H1 (cell line): ENCODE measurements around the gene SNED1. TPM values are rescaled to one million over a fixed set of nuclear protein-coding genes. Genes with fewer than 3 reads are reported as not detected.

Source experiments
- CTCF ChIA-PET: fragments of 300-600 bp; sonication (Branson Sonifier 250); formaldehyde crosslinking; loops from one replicate; lab custom pipeline; 2021; ENCODE audit not compliant: partially characterized antibody; lab: Charles Lee
- POLR2A ChIA-PET: fragments of 300-600 bp; sonication (Branson Sonifier 250); formaldehyde crosslinking; loops from one replicate; lab custom pipeline; 2021; ENCODE audit warnings: inconsistent platforms; ENCODE audit not compliant: partially characterized antibody; lab: Charles Lee
- DNase-seq, 2 experiments: peaks; one replicate each; pipeline versions ENCODE4 v3.0.0 to v3.0.0-alpha.2; 2010 to 2022; ENCODE audit warnings: low spot score in 2 of 2, low read depth in 1 of 2, mixed read lengths in 1 of 2
- FAIRE-seq: peaks from 2 replicates; lab custom pipeline; 2011; peaks lifted over from hg19 to GRCh38; lab: Jason Lieb, UNC
- H2AFZ ChIP-seq: 2 replicates; pipeline ENCODE4 v1.8.1; 2012; ENCODE audit warnings: low read length, inconsistent platforms
- H2AK5ac ChIP-seq: 2 replicates; pipeline ENCODE4 v1.6.1; 2013; ENCODE audit warnings: low read depth, low read length
- H2BK120ac ChIP-seq: replicated peaks from 2 replicates; pipeline ENCODE3; 2013; ENCODE audit warnings: low read depth, low read length, inconsistent platforms
- H2BK12ac ChIP-seq: 2 replicates; pipeline ENCODE4 v1.6.1; 2013; ENCODE audit warnings: low read depth, low read length
- H2BK15ac ChIP-seq: 2 replicates; pipeline ENCODE4 v1.6.1; 2013; ENCODE audit warnings: low read length
- H2BK20ac ChIP-seq: 2 replicates; pipeline ENCODE4 v1.6.1; 2013; ENCODE audit warnings: low read length
- H2BK5ac ChIP-seq: 2 replicates; pipeline ENCODE4 v1.6.1; 2013; ENCODE audit warnings: low read depth, low read length
- H3K14ac ChIP-seq: 2 replicates; pipeline ENCODE4 v1.6.1; 2013; ENCODE audit warnings: inconsistent platforms; ENCODE audit not compliant: insufficient read length
- H3K18ac ChIP-seq: 2 replicates; pipeline ENCODE4 v1.6.1; 2013; ENCODE audit warnings: low read length; ENCODE audit errors: extremely low read depth
- H3K23ac ChIP-seq: 2 replicates; pipeline ENCODE4 v1.6.1; 2013; ENCODE audit warnings: inconsistent platforms; ENCODE audit not compliant: insufficient read length
- H3K23me2 ChIP-seq: 2 replicates; pipeline ENCODE4 v1.6.1; 2013; ENCODE audit warnings: low read depth, low read length
- H3K27ac ChIP-seq: 2 replicates; pipeline ENCODE4 v1.6.1; 2011; ENCODE audit warnings: low read depth, low read length, inconsistent platforms
- H3K27me3 ChIP-seq, 4 experiments: replicated peaks in 1 of 4; 1 replicate in 1 of 4; 2 replicates in 3 of 4; pipeline versions ENCODE4 v1.6.1 to v1.8.1; 2011 to 2013; ENCODE audit warnings: low read length in 3 of 4, mild to moderate bottlenecking in 3 of 4, inconsistent platforms in 2 of 4, mixed read lengths in 2 of 4, moderate library complexity in 1 of 4; ENCODE audit not compliant: control insufficient read depth in 3 of 4, insufficient read depth in 3 of 4; ENCODE audit errors: extremely low read depth in 1 of 4
- H3K36me3 ChIP-seq, 4 experiments: 2 replicates each; pipeline versions ENCODE4 v1.6.1 to v1.8.1; 2011 to 2013; ENCODE audit warnings: mild to moderate bottlenecking in 4 of 4, low read length in 3 of 4, moderate library complexity in 2 of 4, control low read depth in 1 of 4, inconsistent platforms in 1 of 4; ENCODE audit not compliant: insufficient read depth in 4 of 4, control insufficient read depth in 2 of 4
- H3K4ac ChIP-seq: replicated peaks from 2 replicates; pipeline ENCODE3; 2013; ENCODE audit warnings: low read length, low read depth, mixed read lengths, inconsistent platforms; ENCODE audit not compliant: insufficient read length
- H3K4me1 ChIP-seq, 4 experiments: replicated peaks in 1 of 4; 1 replicate in 1 of 4; 2 replicates in 3 of 4; pipeline versions ENCODE4 v1.6.1 to v1.8.1; 2011 to 2013; ENCODE audit warnings: low read length in 3 of 4, inconsistent platforms in 2 of 4, mixed read lengths in 1 of 4; ENCODE audit not compliant: insufficient read depth in 4 of 4, control insufficient read depth in 3 of 4
- H3K4me2 ChIP-seq, 2 experiments: 2 replicates each; pipeline versions ENCODE4 v1.6.1 to v1.8.1; 2011 to 2013; ENCODE audit warnings: low read depth in 2 of 2, low read length in 2 of 2, control low read depth in 1 of 2, inconsistent platforms in 1 of 2, mild to moderate bottlenecking in 1 of 2; ENCODE audit not compliant: insufficient read depth in 1 of 2
- H3K4me3 ChIP-seq, 4 experiments: fragments of 200-600, 300-600 bp in 1 of 4; sonication (generic), shearing (Covaris generic), sonication (Bioruptor Twin) in 1 of 4; 2 replicates each; pipeline versions ENCODE4 v1.5.1 to v1.8.1; 2011 to 2016; ENCODE audit warnings: low read length in 4 of 4, low read depth in 3 of 4, control low read depth in 2 of 4, inconsistent platforms in 2 of 4, mild to moderate bottlenecking in 2 of 4, mixed read lengths in 1 of 4, moderate library complexity in 1 of 4; ENCODE audit not compliant: insufficient read depth in 2 of 4; ENCODE audit errors: extremely low read depth in 1 of 4
- H3K56ac ChIP-seq: replicated peaks from 2 replicates; pipeline ENCODE3; 2013; ENCODE audit warnings: low read depth, mild to moderate bottlenecking, mixed read lengths, low read length, inconsistent platforms; ENCODE audit not compliant: insufficient read length
- H3K79me1 ChIP-seq: 2 replicates; pipeline ENCODE4 v1.6.1; 2013; ENCODE audit warnings: low read depth, low read length, control low read depth
- H3K79me2 ChIP-seq, 2 experiments: 2 replicates each; pipeline versions ENCODE4 v1.6.1 to v1.8.1; 2012 to 2013; ENCODE audit warnings: low read length in 2 of 2, mild to moderate bottlenecking in 2 of 2, inconsistent platforms in 1 of 2; ENCODE audit not compliant: insufficient read depth in 2 of 2, control insufficient read depth in 1 of 2
- H3K9ac ChIP-seq, 4 experiments: replicated peaks in 1 of 4; 1 replicate in 1 of 4; 2 replicates in 3 of 4; pipeline versions ENCODE4 v1.6.1 to v1.8.1; 2011 to 2013; ENCODE audit warnings: low read depth in 3 of 4, low read length in 3 of 4, control low read depth in 2 of 4, mild to moderate bottlenecking in 2 of 4, moderate library complexity in 2 of 4, inconsistent platforms in 1 of 4; ENCODE audit errors: extremely low read depth in 1 of 4
- H3K9me3 ChIP-seq, 2 experiments: 2 replicates each; pipeline versions ENCODE4 v1.6.1 to v1.8.1; 2012 to 2013; ENCODE audit warnings: mild to moderate bottlenecking in 2 of 2, moderate library complexity in 2 of 2, control low read depth in 1 of 2, inconsistent platforms in 1 of 2, low read depth in 1 of 2, low read length in 1 of 2, mixed read lengths in 1 of 2; ENCODE audit not compliant: insufficient read depth in 2 of 2
- H4K20me1 ChIP-seq, 2 experiments: replicated peaks in 1 of 2; 2 replicates each; pipeline versions ENCODE3 to v1.8.1; 2011 to 2013; ENCODE audit warnings: inconsistent platforms in 2 of 2, low read length in 2 of 2, mild to moderate bottlenecking in 1 of 2; ENCODE audit not compliant: insufficient read depth in 2 of 2, control insufficient read depth in 1 of 2
- H4K5ac ChIP-seq: 2 replicates; pipeline ENCODE4 v1.6.1; 2013; ENCODE audit warnings: low read length, low read depth, mixed read lengths, inconsistent platforms; ENCODE audit not compliant: insufficient read length
- H4K8ac ChIP-seq: 2 replicates; pipeline ENCODE4 v1.8.0; 2013; ENCODE audit warnings: mild to moderate bottlenecking, moderate library complexity, low read length, inconsistent platforms; ENCODE audit not compliant: insufficient read depth; ENCODE audit errors: extremely low read depth
- H4K91ac ChIP-seq: replicated peaks from 2 replicates; pipeline ENCODE3; 2013; ENCODE audit warnings: low read length, mixed read lengths, inconsistent platforms; ENCODE audit not compliant: insufficient read length
- EGR1 ChIP-seq: IDR thresholded peaks from 2 replicates; pipeline ENCODE4 v1.6.1; 2011; ENCODE audit warnings: low read depth, low read length, borderline replicate concordance
- EZH2 ChIP-seq: fragments of 200-600 bp; sonication (generic); IDR thresholded peaks from 2 replicates; pipeline ENCODE4 v1.7.1; 2012; ENCODE audit warnings: low read depth, mild to moderate bottlenecking, moderate library complexity, low read length, inconsistent platforms; ENCODE audit not compliant: severe bottlenecking
- KDM1A ChIP-seq: fragments of 200-600, 300-600 bp; sonication (generic); IDR thresholded peaks from 2 replicates; pipeline ENCODE4 v1.7.1; 2016; ENCODE audit warnings: mild to moderate bottlenecking, low read length, borderline replicate concordance
- MAFK ChIP-seq: IDR thresholded peaks from 2 replicates; pipeline ENCODE4 v1.6.1; 2012; ENCODE audit warnings: low read depth, mild to moderate bottlenecking, improper control_type of control experiment, low read length
- PHF8 ChIP-seq: fragments of 200-600 bp; sonication (generic); conservative IDR thresholded peaks from 2 replicates; pipeline ENCODE4 v1.7.1; 2012; ENCODE audit warnings: low read depth, mild to moderate bottlenecking, inconsistent platforms, low read length, moderate library complexity
- SRF ChIP-seq: IDR thresholded peaks from 2 replicates; pipeline ENCODE4 v1.6.1; 2011; ENCODE audit warnings: mild to moderate bottlenecking, low read depth, low read length, moderate library complexity
- WGBS, 2 experiments: shearing (Covaris generic) in 1 of 2; methylation state at CpG; one replicate each; pipeline versions ENCODE4 v1.1.6 to v1.1.7; 2013 to 2015; ENCODE audit warnings: low lambda C conversion rate in 2 of 2, mixed read lengths in 2 of 2, inconsistent platforms in 1 of 2, low coverage in 1 of 2, missing lambda C conversion rate in 1 of 2; ENCODE audit not compliant: insufficient replicate concordance in 2 of 2, insufficient coverage in 1 of 2, insufficient read length in 1 of 2; ENCODE audit errors: extremely low coverage in 1 of 2, missing lambda C conversion rate in 1 of 2; 5-methylcytosine and 5-hydroxymethylcytosine counted together
- polyA plus RNA-seq, 7 experiments: library from polyadenylated mRNA; depleted of rRNA in 3 of 7; stranded (reverse) in 5 of 7; unstranded in 2 of 7; fragments of >200 nt in 5 of 7; fragments of 200-250 nt in 2 of 7; gene quantifications; 1 replicate in 5 of 7; 2 replicates in 1 of 7; 4 replicates in 1 of 7; pipeline versions ENCODE4 v1.2.1 to v1.2.3, GENCODE V29; 2011 to 2013; ENCODE audit warnings: missing spikeins in 2 of 7, mixed read lengths in 2 of 7
- total RNA-seq: library from RNA; stranded (reverse); fragmentation: NEBNext Ultra II Directional; extraction: Animal tissue kit (Norgen Biotek cat#: 25700); gene quantifications from 2 replicates; pipeline ENCODE4 v1.2.1, GENCODE V29; 2021
- TF ChIP-seq, protein P1 (sequence below), 3 experiments: IDR thresholded peaks; 1 replicate in 2 of 3; 2 replicates in 1 of 3; pipeline versions ENCODE4 v1.5.1 to v1.6.1; 2011; ENCODE audit warnings: low read length in 3 of 3, mild to moderate bottlenecking in 3 of 3, inconsistent platforms in 2 of 3, low read depth in 1 of 3, moderate library complexity in 1 of 3; ENCODE audit not compliant: insufficient read depth in 1 of 3; ENCODE audit errors: control extremely low read depth in 1 of 3
- TF ChIP-seq, protein P2 (sequence below): IDR thresholded peaks from 2 replicates; pipeline ENCODE4 v1.6.1; 2011; ENCODE audit warnings: low read depth, mild to moderate bottlenecking, low read length; ENCODE audit not compliant: insufficient read depth

Gene SNED1
- total and polyA plus RNA-seq, 2 of the 8 experiments (the other 6 are each of a cell fraction or from before 2014, with no cell fraction given): 1.9 TPM

DNA sequence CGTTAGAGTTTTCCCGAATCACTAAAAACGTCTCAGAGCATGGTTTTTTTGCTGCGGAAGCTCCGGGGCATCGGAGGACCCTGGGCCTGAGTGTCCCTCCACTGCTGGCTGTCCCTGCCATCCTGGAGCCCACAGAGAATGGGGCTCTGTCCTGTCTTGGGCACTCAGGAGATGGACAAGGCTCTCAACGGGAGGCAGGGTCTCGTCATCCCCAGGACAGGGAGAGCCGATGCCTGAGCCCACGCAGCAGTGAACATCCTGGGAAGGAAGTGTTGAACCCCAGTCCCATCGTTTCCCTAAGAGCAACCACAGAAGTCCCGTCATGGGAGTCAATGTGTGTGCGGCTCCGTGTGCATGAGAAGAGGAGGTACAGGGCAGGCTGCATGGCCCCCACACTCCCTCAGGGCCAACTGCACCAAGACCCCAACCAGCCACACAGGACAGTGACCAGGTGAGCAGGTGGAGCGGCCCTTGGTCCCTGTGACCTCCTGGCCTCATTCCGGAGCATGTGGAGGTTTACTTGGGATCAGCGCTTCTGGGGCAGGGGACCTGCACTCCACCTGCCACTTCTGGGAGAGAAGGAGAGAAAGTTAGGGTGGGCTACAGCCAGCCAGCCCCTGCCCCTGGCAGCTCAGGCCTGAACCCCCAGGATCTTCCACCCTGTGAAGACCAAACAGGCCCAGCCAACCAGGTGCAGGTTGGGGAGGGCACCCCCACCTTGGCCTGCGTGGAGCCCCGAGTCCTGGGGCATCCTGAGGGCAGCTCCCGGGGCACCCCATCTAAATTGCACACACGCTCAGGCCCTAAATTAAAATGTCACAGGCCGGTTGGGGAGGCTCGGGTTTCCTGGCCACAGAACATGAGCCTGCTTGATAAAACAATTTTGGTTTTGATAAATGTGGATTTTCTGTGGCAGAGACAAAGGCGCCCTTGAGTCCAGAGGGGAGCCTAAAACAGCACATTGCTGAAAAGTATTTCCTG lies 3.1 kb upstream of the SNED1 start:
- no peak overlapping the region for H3K4me2 ChIP-seq
- no peak overlapping the region for H2BK12ac ChIP-seq
- H3K79me2 ChIP-seq: no peaks in the 10 kb centered on the region
- H2BK5ac ChIP-seq: no peak overlapping the region
- H3K23ac ChIP-seq: no peak overlapping the region
- no peak overlapping the region for H4K91ac ChIP-seq
- H4K8ac ChIP-seq: peak overlapping the region; percentile 35
- no peak overlapping the region for H3K18ac ChIP-seq
- H3K27me3 ChIP-seq: peaks cover 5 to 16% (median 12%) of the 10 kb centered on the region in 4 experiments
- WGBS, 2 experiments: 87% methylated on average over 23 of the region's 24 CpGs; no CpG with 5 or more reads in 1 of the 2 experiments
- no peak overlapping the region for H2BK15ac ChIP-seq
- H3K4ac ChIP-seq: no peak overlapping the region
- DNase-seq (peak in 1 of 2 experiments; percentile 39), FAIRE-seq (no peak)
- ChIA-PET POLR2A (no interaction called here), CTCF (interaction anchor here (2.4 kb wide), 1 partner anchor 12 kb away, joined by 14 read pairs; no protein-coding TSS in a partner anchor)
- no peak overlapping the region for H3K27ac ChIP-seq
- H3K9me3 ChIP-seq: no peaks in the 10 kb centered on the region
- H3K14ac ChIP-seq: no peak overlapping the region
- no peak overlapping the region for H2BK120ac ChIP-seq
- peaks cover 0 to 6% (median 2%) of the 10 kb centered on the region in 4 experiments; a peak in 4 of 7 replicates for H3K4me1 ChIP-seq
- H2AFZ ChIP-seq: no peak overlapping the region
- H4K5ac ChIP-seq: no peak overlapping the region
- peaks cover 4% of the 10 kb centered on the region; the same call in 1 of the 2 replicates for H3K23me2 ChIP-seq
- H3K56ac ChIP-seq: no peak overlapping the region
- no peak overlapping the region for H3K4me3 ChIP-seq
- H3K9ac ChIP-seq: no peak overlapping the region
- H4K20me1 ChIP-seq: peaks cover 0 to 7% of the 10 kb centered on the region in 2 experiments
- no peaks in the 10 kb centered on the region for H3K79me1 ChIP-seq
- H2AK5ac ChIP-seq: no peak overlapping the region
- no peaks in the 10 kb centered on the region for H3K36me3 ChIP-seq
- no peak overlapping the region for H2BK20ac ChIP-seq
- TF ChIP-seq SRF: no peak
- TF ChIP-seq, protein P1, sequence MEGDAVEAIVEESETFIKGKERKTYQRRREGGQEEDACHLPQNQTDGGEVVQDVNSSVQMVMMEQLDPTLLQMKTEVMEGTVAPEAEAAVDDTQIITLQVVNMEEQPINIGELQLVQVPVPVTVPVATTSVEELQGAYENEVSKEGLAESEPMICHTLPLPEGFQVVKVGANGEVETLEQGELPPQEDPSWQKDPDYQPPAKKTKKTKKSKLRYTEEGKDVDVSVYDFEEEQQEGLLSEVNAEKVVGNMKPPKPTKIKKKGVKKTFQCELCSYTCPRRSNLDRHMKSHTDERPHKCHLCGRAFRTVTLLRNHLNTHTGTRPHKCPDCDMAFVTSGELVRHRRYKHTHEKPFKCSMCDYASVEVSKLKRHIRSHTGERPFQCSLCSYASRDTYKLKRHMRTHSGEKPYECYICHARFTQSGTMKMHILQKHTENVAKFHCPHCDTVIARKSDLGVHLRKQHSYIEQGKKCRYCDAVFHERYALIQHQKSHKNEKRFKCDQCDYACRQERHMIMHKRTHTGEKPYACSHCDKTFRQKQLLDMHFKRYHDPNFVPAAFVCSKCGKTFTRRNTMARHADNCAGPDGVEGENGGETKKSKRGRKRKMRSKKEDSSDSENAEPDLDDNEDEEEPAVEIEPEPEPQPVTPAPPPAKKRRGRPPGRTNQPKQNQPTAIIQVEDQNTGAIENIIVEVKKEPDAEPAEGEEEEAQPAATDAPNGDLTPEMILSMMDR (IDR thresholded peaks at IDR 0.05; ENCODE audit: control extremely low read depth in 1 of 3, insufficient read depth in 1 of 3, low read depth in 1 of 3, low read length in 3 of 3): no peak
- no peak for TF ChIP-seq PHF8
- no peak for TF ChIP-seq EZH2
- TF ChIP-seq KDM1A: no peak
- TF ChIP-seq, protein P2, sequence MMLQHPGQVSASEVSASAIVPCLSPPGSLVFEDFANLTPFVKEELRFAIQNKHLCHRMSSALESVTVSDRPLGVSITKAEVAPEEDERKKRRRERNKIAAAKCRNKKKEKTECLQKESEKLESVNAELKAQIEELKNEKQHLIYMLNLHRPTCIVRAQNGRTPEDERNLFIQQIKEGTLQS: no peak
- no peak for TF ChIP-seq MAFK
- TF ChIP-seq EGR1: no peak
